Urothelium cell line (cell line): ENCODE measurements around the gene PDCD4.

Experiments used
- DNase-seq: peaks from one replicate; pipeline ENCODE4 v3.0.0; 2011; ENCODE audit warnings: low spot score, mixed read lengths
- FAIRE-seq: peaks from 2 replicates; lab custom pipeline; 2011; peaks lifted over from hg19 to GRCh38; lab: Jason Lieb, UNC

Gene PDCD4

GRCh38 chr10:110871298-110872084 is at the start of gene PDCD4:
Gene PDCD4, plus strand, starts transcription at chr10:110871928. Its CDS starts 4,100 bp downstream, at chr10:110876028.
- peak; percentile 99 for DNase-seq
- FAIRE-seq, result peak; percentile 97

- DNase-seq (no peak), FAIRE-seq (no peak)
These were observed 49.6 kb upstream of the PDCD4 start for GRCh38 chr10:110822035-110822711.

GRCh38 chr10:110822712-110823311 is 48.9 kb upstream of the PDCD4 start:
- FAIRE-seq, result no peak
- no peak for DNase-seq

- DNase-seq, result no peak
- no peak for FAIRE-seq
These were observed 47.6 kb upstream of the PDCD4 start for GRCh38 chr10:110824152-110824441.

GRCh38 chr10:110824660-110825059 is 47.1 kb upstream of the PDCD4 start:
- FAIRE-seq, result no peak
- DNase-seq, result no peak

GRCh38 chr10:110825508-110825907 is 46.2 kb upstream of the PDCD4 start:
- DNase-seq, result no peak
- no peak for FAIRE-seq

GRCh38 chr10:110827410-110827809 is 44.3 kb upstream of the PDCD4 start:
- FAIRE-seq, result no peak
- no peak for DNase-seq

GRCh38 chr10:110827875-110828274 is 43.9 kb upstream of the PDCD4 start:
- FAIRE-seq, result no peak

GRCh38 chr10:110828525-110828924 is 43.2 kb upstream of the PDCD4 start:
- no peak for DNase-seq
- FAIRE-seq, result no peak

More at GRCh38 chr10:110827875-110828274, 43.9 kb upstream of the PDCD4 start:
- no peak for DNase-seq

- FAIRE-seq (no peak), DNase-seq (no peak)
These were observed 41.9 kb upstream of the PDCD4 start for GRCh38 chr10:110829721-110830410.

- FAIRE-seq (no peak), DNase-seq (no peak)
These were observed 38.3 kb upstream of the PDCD4 start for GRCh38 chr10:110833234-110833940.

- no peak for DNase-seq
- FAIRE-seq, result no peak
These were observed 37.6 kb upstream of the PDCD4 start for GRCh38 chr10:110833941-110834628.

- DNase-seq (no peak), FAIRE-seq (no peak)
These were observed 37.0 kb upstream of the PDCD4 start for GRCh38 chr10:110834629-110835301.

- DNase-seq, result no peak
- FAIRE-seq, result no peak
These were observed 35.9 kb upstream of the PDCD4 start for GRCh38 chr10:110835841-110836240.

- FAIRE-seq (no peak), DNase-seq (no peak)
These were observed 35.0 kb upstream of the PDCD4 start for GRCh38 chr10:110836706-110837105.

GRCh38 chr10:110837418-110838171 is 34.1 kb upstream of the PDCD4 start:
- no peak for FAIRE-seq
- DNase-seq, result no peak

- no peak for DNase-seq
- FAIRE-seq, result no peak
These were observed 31.4 kb upstream of the PDCD4 start for GRCh38 chr10:110840225-110840922.

- FAIRE-seq, result no peak
- DNase-seq, result no peak
These were observed 30.8 kb upstream of the PDCD4 start for GRCh38 chr10:110840923-110841428.
